HEK293 (cell line): ENCODE results near the gene CDK14.

Experiments
- CTCF ChIP-seq: fragments of 450-650 bp; formaldehyde crosslinking; IDR thresholded peaks from 2 replicates; pipeline ENCODE4 v1.5.1; 2016; ENCODE audit warnings: missing biosample characterization, missing genetic modification characterization
- WT1 ChIP-seq: fragments of 450-650 bp; formaldehyde crosslinking; IDR thresholded peaks from 2 replicates; pipeline ENCODE4 v1.5.1; 2016; ENCODE audit warnings: missing biosample characterization, missing genetic modification characterization
- ZBTB26 ChIP-seq: fragments of 450-650 bp; formaldehyde crosslinking; optimal IDR thresholded peaks from 2 replicates; pipeline ENCODE3; 2016; ENCODE audit warnings: missing biosample characterization, mild to moderate bottlenecking, missing genetic modification characterization
- ZNF121 ChIP-seq: fragments of 450-650 bp; formaldehyde crosslinking; IDR thresholded peaks from 2 replicates; pipeline ENCODE4 v1.5.1; 2016; ENCODE audit warnings: missing biosample characterization, missing genetic modification characterization
- ZNF214 ChIP-seq: fragments of 450-650 bp; formaldehyde crosslinking; IDR thresholded peaks from 2 replicates; pipeline ENCODE4 v1.5.1; 2017; ENCODE audit warnings: missing biosample characterization, mild to moderate bottlenecking, missing genetic modification characterization, borderline replicate concordance

- no peak for TF ChIP-seq CTCF (tag by site-specific recombination)
- no peak for TF ChIP-seq ZBTB26
- TF ChIP-seq ZNF121 (tag by site-specific recombination), result no peak
- no peak for TF ChIP-seq WT1 (tag by site-specific recombination)
- TF ChIP-seq ZNF214, result no peak
Observed at GRCh38 chr7:90792301-90792700, 196.2 kb downstream of the CDK14 start.
